Ascending aorta (tissue), 2 donors: ENCODE data around the gene OR52D1. TPM values are rescaled to one million over a fixed set of nuclear protein-coding genes. Genes with fewer than 3 reads are reported as not detected.

Experiments used
- DNase-seq, 2 donors: peaks; one replicate each; pipeline ENCODE4 v3.0.0-alpha.2; 2019; ENCODE audit warnings: low spot score in 2 of 2
- H3K27ac ChIP-seq, 2 donors: fragments of 200-600 bp; sonication (generic); one replicate each; pipeline ENCODE4 v1.5.1; 2016 to 2017; ENCODE audit warnings: mild to moderate bottlenecking in 1 of 2
- H3K27me3 ChIP-seq: fragments of 200-600 bp; sonication (generic); one replicate; pipeline ENCODE4 v1.5.1; 2017
- H3K36me3 ChIP-seq, 2 donors: fragments of 200-600 bp; sonication (generic); one replicate each; pipeline ENCODE4 v1.5.1; 2016
- H3K4me1 ChIP-seq, 2 donors: fragments of 200-600 bp; sonication (generic); one replicate each; pipeline ENCODE4 v1.5.1; 2016 to 2017; ENCODE audit warnings: mild to moderate bottlenecking in 1 of 2
- H3K4me3 ChIP-seq, 2 donors: fragments of 200-600 bp; sonication (generic); one replicate each; pipeline ENCODE4 v1.5.1; 2016 to 2017; ENCODE audit warnings: mild to moderate bottlenecking in 1 of 2
- H3K9me3 ChIP-seq, 2 donors: fragments of 200-600 bp; sonication (generic); one replicate each; pipeline ENCODE4 v1.5.1; 2016
- CTCF ChIP-seq, 3 experiments: fragments of 200-600 bp in 2 of 3; fragments of 450-650 bp in 1 of 3; sonication (generic) in 2 of 3; IDR thresholded peaks; one replicate each; pipeline ENCODE4 v1.5.1; 2016 to 2019; ENCODE audit warnings: antibody characterized with exemption in 3 of 3, mild to moderate bottlenecking in 1 of 3, moderate library complexity in 1 of 3
- intact Hi-C: fragments of 100-400 bp; cut with DNase I; formaldehyde crosslinking; loops from one replicate; pipeline ENCODE4 v1.15.1; 2023
- total RNA-seq: library from RNA; depleted of rRNA; stranded (reverse); fragments of >200 nt; gene quantifications from one replicate; pipeline ENCODE4 v1.1.0, GENCODE V29; 2016

OR52D1 gene
- total RNA-seq, 1 donor from 2014 or later = not detected

GRCh38 chr11:5486421-5486820, 2.1 kb upstream of the OR52D1 start:
- TF ChIP-seq CTCF (IDR thresholded peaks at IDR 0.05) = no peak
- no peaks in the 10 kb centered on the region for H3K9me3 ChIP-seq
- H3K36me3 ChIP-seq = no peaks in the 10 kb centered on the region
- no peak for DNase-seq
- no peak overlapping the region for H3K4me3 ChIP-seq
- no peaks in the 10 kb centered on the region for H3K4me1 ChIP-seq
- H3K27me3 ChIP-seq = no peaks in the 10 kb centered on the region
- intact Hi-C loops = no loop called here
- H3K27ac ChIP-seq = no peak overlapping the region

GRCh38 chr11:5488798-5489399, 414 bp downstream of the OR52D1 start:
- H3K4me1 ChIP-seq = no peaks in the 10 kb centered on the region
- DNase-seq = no peak
- no peaks in the 10 kb centered on the region for H3K9me3 ChIP-seq
- H3K4me3 ChIP-seq = no peak overlapping the region
- no peak for TF ChIP-seq CTCF (IDR thresholded peaks at IDR 0.05)
- no peak overlapping the region for H3K27ac ChIP-seq
- intact Hi-C loops = no loop called here
- no peaks in the 10 kb centered on the region for H3K27me3 ChIP-seq
- no peaks in the 10 kb centered on the region for H3K36me3 ChIP-seq

- H3K4me3 ChIP-seq = no peak overlapping the region
- no peaks in the 10 kb centered on the region for H3K36me3 ChIP-seq
- H3K4me1 ChIP-seq = no peaks in the 10 kb centered on the region
- intact Hi-C loops = no loop called here
- H3K27me3 ChIP-seq = no peaks in the 10 kb centered on the region
- no peak overlapping the region for H3K27ac ChIP-seq
- H3K9me3 ChIP-seq = no peaks in the 10 kb centered on the region
- no peak for TF ChIP-seq CTCF (IDR thresholded peaks at IDR 0.05)
- no peak for DNase-seq
These were observed 1.3 kb downstream of the OR52D1 start for GRCh38 chr11:5489576-5490357.

GRCh38 chr11:5499671-5500070, 11.2 kb downstream of the OR52D1 start:
- intact Hi-C loops = no loop called here
- no peaks in the 10 kb centered on the region for H3K27me3 ChIP-seq
- H3K27ac ChIP-seq = no peak overlapping the region
- TF ChIP-seq CTCF (IDR thresholded peaks at IDR 0.05) = no peak
- no peaks in the 10 kb centered on the region for H3K4me1 ChIP-seq
- no peaks in the 10 kb centered on the region for H3K9me3 ChIP-seq
- DNase-seq = no peak
- no peak overlapping the region for H3K4me3 ChIP-seq
- H3K36me3 ChIP-seq = no peaks in the 10 kb centered on the region

- Histone ChIP-seq H3K36me3 (no peaks in the 10 kb centered on the region), H3K27ac (no peak overlapping the region), H3K4me1 (no peaks in the 10 kb centered on the region), H3K4me3 (no peak overlapping the region), H3K27me3 (no peaks in the 10 kb centered on the region), H3K9me3 (no peaks in the 10 kb centered on the region)
- no peak for TF ChIP-seq CTCF (IDR thresholded peaks at IDR 0.05)
- DNase-seq = no peak
- intact Hi-C loops = no loop called here
These were observed 11.9 kb downstream of the OR52D1 start for GRCh38 chr11:5500393-5500801.
